K562 (cell line): ENCODE data around the gene LGI4. TPM values are rescaled to one million over a fixed set of nuclear protein-coding genes. Genes with fewer than 3 reads are reported as not detected.

ENCODE experiments used
- BRD4 ChIP-seq: fragments of 200-600 bp; sonication (generic); IDR thresholded peaks from 2 replicates; pipeline ENCODE4 v1.6.1; 2017; ENCODE audit warnings: inconsistent platforms
- CHCHD3 ChIP-seq: fragments of 250-450 bp; sonication (Bioruptor Pico); IDR thresholded peaks from 2 replicates; pipeline ENCODE4 v2.1.2; 2022; ENCODE audit warnings: mild to moderate bottlenecking
- CREM ChIP-seq: IDR thresholded peaks from 2 replicates; pipeline ENCODE4 v1.6.1; 2014; ENCODE audit warnings: antibody characterized with exemption, low read depth
- FOXP1 ChIP-seq: sonication (generic); formaldehyde crosslinking; IDR thresholded peaks from 2 replicates; pipeline ENCODE4 v1.8.0; 2022; ENCODE audit warnings: mild to moderate bottlenecking, missing genetic modification reagents
- NFYB ChIP-seq: IDR thresholded peaks from 2 replicates; pipeline ENCODE4 v1.6.1; 2011; ENCODE audit warnings: mild to moderate bottlenecking, moderate library complexity; ENCODE audit not compliant: insufficient read length; ENCODE audit errors: extremely low read depth
- ZNF445 ChIP-seq: fragments of 250-450 bp; sonication (Bioruptor Pico); IDR thresholded peaks from 2 replicates; pipeline ENCODE4 v1.4.0; 2020; ENCODE audit warnings: low read depth, mild to moderate bottlenecking, moderate library complexity
- ZNF507 ChIP-seq: conservative IDR thresholded peaks from 2 replicates; pipeline ENCODE4 v1.6.1; 2017; ENCODE audit warnings: missing genetic modification characterization, missing compliant biosample characterization
- polyA plus RNA-seq, 8 experiments: library from polyadenylated mRNA; depleted of rRNA in 4 of 8; stranded (reverse) in 5 of 8; unstranded in 3 of 8; fragments of >200 nt; fragmentation: Nextera tagmentation in 2 of 8; fragmentation: Illumina TruSeq in 1 of 8; extraction: Ambion mirVana in 2 of 8; extraction: Trizol in 1 of 8; gene quantifications; 2 replicates each; pipeline versions ENCODE4 v1.2.1 to v1.2.3, GENCODE V29; 2011 to 2014; ENCODE audit warnings: inconsistent platforms in 1 of 8, missing spikeins in 1 of 8
- total RNA-seq, 7 experiments: library from RNA; depleted of rRNA in 6 of 7; stranded (reverse); fragments of >200 nt in 6 of 7; fragmentation: Illumina TruSeq in 2 of 7; extraction: Trizol in 2 of 7; gene quantifications; 2 replicates each; pipeline versions ENCODE4 v1.2.1 to v1.2.3, GENCODE V29; 2011 to 2021; ENCODE audit warnings: low replicate concordance in 1 of 7
- TF ChIP-seq, protein P1 (sequence below): fragments of 250-450 bp; sonication (Bioruptor Pico); IDR thresholded peaks from 2 replicates; pipeline ENCODE4 v1.5.0; 2020; ENCODE audit warnings: mild to moderate bottlenecking, borderline replicate concordance
- TF ChIP-seq, protein P2 (sequence below): sonication (generic); formaldehyde crosslinking; IDR thresholded peaks from 2 replicates; pipeline ENCODE4 v1.8.1; 2022; ENCODE audit warnings: missing genetic modification reagents
- TF ChIP-seq, protein P3 (sequence below), 2 experiments: IDR thresholded peaks; 2 replicates each; pipeline ENCODE4 v1.6.1; 2011; ENCODE audit warnings: borderline replicate concordance in 1 of 2, control low read depth in 1 of 2, low read depth in 1 of 2, low read length in 1 of 2, mild to moderate bottlenecking in 1 of 2, mixed read lengths in 1 of 2, moderate library complexity in 1 of 2; ENCODE audit not compliant: insufficient read depth in 1 of 2, insufficient read length in 1 of 2, poor library complexity in 1 of 2, severe bottlenecking in 1 of 2; ENCODE audit errors: extremely low read depth in 1 of 2
- TF ChIP-seq, protein P4 (sequence below): fragments of 250-450 bp; sonication (Bioruptor Pico); IDR thresholded peaks from 2 replicates; pipeline ENCODE4 v1.5.0; 2021
- TF ChIP-seq, protein P5 (sequence below): fragments of 450-650 bp; conservative IDR thresholded peaks from 2 replicates; pipeline ENCODE4 v1.6.1; 2016; ENCODE audit warnings: missing genetic modification characterization, low read depth, mild to moderate bottlenecking, control low read depth, missing compliant biosample characterization

LGI4 gene
- total and polyA plus RNA-seq, 9 of the 15 experiments (the other 6 are each of a cell fraction or from before 2014, with no cell fraction given), result 0.14 to 0.30 (median 0.24) TPM; not detected in 4

DNA sequence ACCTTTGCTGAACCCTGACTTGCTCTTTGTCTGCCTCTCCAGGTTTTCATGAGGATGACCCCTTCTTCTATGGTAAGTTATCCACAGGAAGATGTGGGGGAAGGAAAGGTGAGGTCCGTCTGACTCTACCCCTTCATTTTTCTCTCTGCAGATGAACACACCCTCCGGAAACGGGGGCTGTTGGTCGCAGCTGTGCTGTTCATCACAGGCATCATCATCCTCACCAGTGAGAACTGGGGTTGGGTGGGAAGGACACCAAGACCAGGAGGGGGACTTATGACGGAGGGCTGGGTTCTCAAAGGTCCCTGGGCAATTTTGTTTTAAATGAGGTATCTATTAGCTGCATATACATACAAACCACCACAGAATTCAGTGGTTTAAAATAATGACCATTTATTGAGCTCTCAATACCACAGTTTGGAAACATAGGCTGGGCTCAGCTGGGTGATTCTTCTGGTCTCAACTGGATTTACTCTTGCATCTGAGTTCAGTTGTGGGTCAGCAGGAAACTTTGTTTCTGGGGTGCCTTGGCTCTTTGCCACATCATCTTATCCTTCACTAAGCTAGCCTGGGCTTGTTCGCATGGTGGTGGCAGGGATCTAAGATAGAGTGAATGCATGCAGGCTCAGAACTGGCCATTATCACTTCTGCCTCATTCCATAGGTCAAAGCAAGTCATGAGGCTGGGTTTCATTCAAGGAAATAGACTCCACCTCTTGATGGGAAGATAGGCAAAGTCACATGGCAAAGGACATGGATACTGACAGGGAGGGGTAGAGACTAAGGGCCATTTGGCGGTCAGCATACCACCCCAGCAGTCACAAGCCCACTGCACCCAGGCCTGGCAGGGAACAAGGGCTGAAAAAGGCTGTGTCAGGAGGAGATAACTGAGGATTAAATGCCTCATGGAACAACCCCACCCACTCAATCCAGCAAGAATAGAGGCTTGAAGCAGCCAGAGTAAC is 31.5 kb upstream of the LGI4 start (continued):
- no peak for TF ChIP-seq CHCHD3
- TF ChIP-seq ZNF445, result no peak
- TF ChIP-seq, protein P1, sequence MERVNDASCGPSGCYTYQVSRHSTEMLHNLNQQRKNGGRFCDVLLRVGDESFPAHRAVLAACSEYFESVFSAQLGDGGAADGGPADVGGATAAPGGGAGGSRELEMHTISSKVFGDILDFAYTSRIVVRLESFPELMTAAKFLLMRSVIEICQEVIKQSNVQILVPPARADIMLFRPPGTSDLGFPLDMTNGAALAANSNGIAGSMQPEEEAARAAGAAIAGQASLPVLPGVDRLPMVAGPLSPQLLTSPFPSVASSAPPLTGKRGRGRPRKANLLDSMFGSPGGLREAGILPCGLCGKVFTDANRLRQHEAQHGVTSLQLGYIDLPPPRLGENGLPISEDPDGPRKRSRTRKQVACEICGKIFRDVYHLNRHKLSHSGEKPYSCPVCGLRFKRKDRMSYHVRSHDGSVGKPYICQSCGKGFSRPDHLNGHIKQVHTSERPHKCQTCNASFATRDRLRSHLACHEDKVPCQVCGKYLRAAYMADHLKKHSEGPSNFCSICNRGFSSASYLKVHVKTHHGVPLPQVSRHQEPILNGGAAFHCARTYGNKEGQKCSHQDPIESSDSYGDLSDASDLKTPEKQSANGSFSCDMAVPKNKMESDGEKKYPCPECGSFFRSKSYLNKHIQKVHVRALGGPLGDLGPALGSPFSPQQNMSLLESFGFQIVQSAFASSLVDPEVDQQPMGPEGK (CRISPR knock-in tag), result no peak
- peak; percentile 57 for TF ChIP-seq NFYB
- TF ChIP-seq, protein P2, sequence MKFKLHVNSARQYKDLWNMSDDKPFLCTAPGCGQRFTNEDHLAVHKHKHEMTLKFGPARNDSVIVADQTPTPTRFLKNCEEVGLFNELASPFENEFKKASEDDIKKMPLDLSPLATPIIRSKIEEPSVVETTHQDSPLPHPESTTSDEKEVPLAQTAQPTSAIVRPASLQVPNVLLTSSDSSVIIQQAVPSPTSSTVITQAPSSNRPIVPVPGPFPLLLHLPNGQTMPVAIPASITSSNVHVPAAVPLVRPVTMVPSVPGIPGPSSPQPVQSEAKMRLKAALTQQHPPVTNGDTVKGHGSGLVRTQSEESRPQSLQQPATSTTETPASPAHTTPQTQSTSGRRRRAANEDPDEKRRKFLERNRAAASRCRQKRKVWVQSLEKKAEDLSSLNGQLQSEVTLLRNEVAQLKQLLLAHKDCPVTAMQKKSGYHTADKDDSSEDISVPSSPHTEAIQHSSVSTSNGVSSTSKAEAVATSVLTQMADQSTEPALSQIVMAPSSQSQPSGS, result no peak
- no peak for TF ChIP-seq ZNF507
- TF ChIP-seq, protein P3, sequence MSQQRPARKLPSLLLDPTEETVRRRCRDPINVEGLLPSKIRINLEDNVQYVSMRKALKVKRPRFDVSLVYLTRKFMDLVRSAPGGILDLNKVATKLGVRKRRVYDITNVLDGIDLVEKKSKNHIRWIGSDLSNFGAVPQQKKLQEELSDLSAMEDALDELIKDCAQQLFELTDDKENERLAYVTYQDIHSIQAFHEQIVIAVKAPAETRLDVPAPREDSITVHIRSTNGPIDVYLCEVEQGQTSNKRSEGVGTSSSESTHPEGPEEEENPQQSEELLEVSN (IDR thresholded peaks at IDR 0.05; ENCODE audit: borderline replicate concordance in 1 of 2, extremely low read depth in 1 of 2, insufficient read depth in 1 of 2, insufficient read length in 1 of 2, low read depth in 1 of 2, low read length in 1 of 2, poor library complexity in 1 of 2, severe bottlenecking in 1 of 2), result peak; percentile 32
- TF ChIP-seq FOXP1 (CRISPR knock-in tag), result no peak
- TF ChIP-seq, protein P4, sequence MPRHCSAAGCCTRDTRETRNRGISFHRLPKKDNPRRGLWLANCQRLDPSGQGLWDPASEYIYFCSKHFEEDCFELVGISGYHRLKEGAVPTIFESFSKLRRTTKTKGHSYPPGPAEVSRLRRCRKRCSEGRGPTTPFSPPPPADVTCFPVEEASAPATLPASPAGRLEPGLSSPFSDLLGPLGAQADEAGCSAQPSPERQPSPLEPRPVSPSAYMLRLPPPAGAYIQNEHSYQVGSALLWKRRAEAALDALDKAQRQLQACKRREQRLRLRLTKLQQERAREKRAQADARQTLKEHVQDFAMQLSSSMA, result no peak
- 0 out of 2 replicates have a peak, but pooled peaks have one; percentile 25 for TF ChIP-seq CREM
- TF ChIP-seq, protein P5, sequence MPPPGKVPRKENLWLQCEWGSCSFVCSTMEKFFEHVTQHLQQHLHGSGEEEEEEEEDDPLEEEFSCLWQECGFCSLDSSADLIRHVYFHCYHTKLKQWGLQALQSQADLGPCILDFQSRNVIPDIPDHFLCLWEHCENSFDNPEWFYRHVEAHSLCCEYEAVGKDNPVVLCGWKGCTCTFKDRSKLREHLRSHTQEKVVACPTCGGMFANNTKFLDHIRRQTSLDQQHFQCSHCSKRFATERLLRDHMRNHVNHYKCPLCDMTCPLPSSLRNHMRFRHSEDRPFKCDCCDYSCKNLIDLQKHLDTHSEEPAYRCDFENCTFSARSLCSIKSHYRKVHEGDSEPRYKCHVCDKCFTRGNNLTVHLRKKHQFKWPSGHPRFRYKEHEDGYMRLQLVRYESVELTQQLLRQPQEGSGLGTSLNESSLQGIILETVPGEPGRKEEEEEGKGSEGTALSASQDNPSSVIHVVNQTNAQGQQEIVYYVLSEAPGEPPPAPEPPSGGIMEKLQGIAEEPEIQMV, result no peak
- no peak for TF ChIP-seq BRD4
